GM03348 (cell line): ENCODE measurements around the gene CDH4.

Experiments used
- DNase-seq: peaks from one replicate; pipeline ENCODE4 v3.0.0; 2012; ENCODE audit warnings: low spot score

CDH4 gene

GRCh38 chr20:61736001-61736635 is 484.1 kb downstream of the CDH4 start:
- no peak for DNase-seq

GRCh38 chr20:61736751-61737310 is 484.8 kb downstream of the CDH4 start:
- DNase-seq, result no peak

- no peak for DNase-seq
These were observed 485.3 kb downstream of the CDH4 start for GRCh38 chr20:61737346-61737745.

- no peak for DNase-seq
These were observed 485.9 kb downstream of the CDH4 start for GRCh38 chr20:61737812-61738443.

GRCh38 chr20:61738601-61739069 is 486.6 kb downstream of the CDH4 start:
- no peak for DNase-seq

- DNase-seq, result no peak
These were observed 487.2 kb downstream of the CDH4 start for GRCh38 chr20:61739086-61739831.

GRCh38 chr20:61739832-61740118 is 487.7 kb downstream of the CDH4 start:
- DNase-seq, result no peak

GRCh38 chr20:61742097-61742825 is 490.2 kb downstream of the CDH4 start:
- DNase-seq, result no peak

- DNase-seq, result no peak
These were observed 491.5 kb downstream of the CDH4 start for GRCh38 chr20:61743606-61744005.

GRCh38 chr20:61744691-61745396 is 492.8 kb downstream of the CDH4 start:
- peak; percentile 65 for DNase-seq

GRCh38 chr20:61745397-61746146 is 493.5 kb downstream of the CDH4 start:
- no peak for DNase-seq

GRCh38 chr20:61746147-61746646 is 494.1 kb downstream of the CDH4 start:
- no peak for DNase-seq

- DNase-seq, result no peak
These were observed 494.7 kb downstream of the CDH4 start for GRCh38 chr20:61746781-61747180.

GRCh38 chr20:61748376-61748775 is 496.3 kb downstream of the CDH4 start:
- DNase-seq, result peak; percentile 70

GRCh38 chr20:61749406-61750075 is 497.5 kb downstream of the CDH4 start:
- DNase-seq, result no peak

- no peak for DNase-seq
These were observed 498.0 kb downstream of the CDH4 start for GRCh38 chr20:61750093-61750492.

GRCh38 chr20:61752576-61752975 is 500.5 kb downstream of the CDH4 start:
- no peak for DNase-seq

GRCh38 chr20:61753316-61753942 is 501.4 kb downstream of the CDH4 start:
- DNase-seq, result peak; percentile 90
